GM12878 (cell line): ENCODE measurements around the gene MEIOB. TPM values are rescaled to one million over a fixed set of nuclear protein-coding genes. Genes with fewer than 3 reads are reported as not detected.

Experiments used
- CEBPB ChIP-seq, 2 experiments: fragments of 150-350 bp in 1 of 2; IDR thresholded peaks; 2 replicates each; pipeline ENCODE4 v1.6.1; 2012 to 2014; ENCODE audit warnings: low read depth in 2 of 2, low read length in 2 of 2, borderline replicate concordance in 1 of 2, inconsistent platforms in 1 of 2
- ZNF592 ChIP-seq: fragments of 450-650 bp; IDR thresholded peaks from 2 replicates; pipeline ENCODE4 v1.6.1; 2017; ENCODE audit warnings: mild to moderate bottlenecking, moderate library complexity
- polyA plus RNA-seq, 11 experiments: library from polyadenylated mRNA; depleted of rRNA in 4 of 11; unstranded in 6 of 11; stranded (reverse) in 5 of 11; fragments of >200 nt; fragmentation: Nextera tagmentation in 4 of 11; fragmentation: Illumina TruSeq in 1 of 11; extraction: Ambion mirVana in 4 of 11; extraction: Trizol in 1 of 11; gene quantifications; 1 replicate in 1 of 11; 2 replicates in 10 of 11; pipeline versions ENCODE4 v1.2.1 to v1.2.3, GENCODE V29; 2011 to 2016; ENCODE audit warnings: inconsistent platforms in 2 of 11, missing spikeins in 2 of 11, low read depth in 1 of 11
- total RNA-seq, 4 experiments: library from RNA; depleted of rRNA in 3 of 4; stranded (reverse); fragments of >200 nt in 3 of 4; fragmentation: Illumina TruSeq in 1 of 4; extraction: Trizol in 1 of 4; gene quantifications; 2 replicates each; pipeline versions ENCODE4 v1.2.1 to v1.2.3, GENCODE V29; 2013 to 2021
- TF ChIP-seq, protein P1 (sequence below): IDR thresholded peaks from 2 replicates; pipeline ENCODE4 v1.6.1; 2012; ENCODE audit warnings: low read depth, low read length, improper control_type of control experiment

Gene MEIOB
- total and polyA plus RNA-seq, 10 of the 15 experiments (the other 5 are each of a cell fraction or from before 2014, with no cell fraction given): 0.04 to 0.26 (median 0.09) TPM; not detected in 5

GRCh38 chr16:1826691-1827573 lies 45.0 kb downstream of the MEIOB start, which contains the start of the genes FAHD1 and HAGH (continued):
- no peak for TF ChIP-seq ZNF592
- TF ChIP-seq, protein P1, sequence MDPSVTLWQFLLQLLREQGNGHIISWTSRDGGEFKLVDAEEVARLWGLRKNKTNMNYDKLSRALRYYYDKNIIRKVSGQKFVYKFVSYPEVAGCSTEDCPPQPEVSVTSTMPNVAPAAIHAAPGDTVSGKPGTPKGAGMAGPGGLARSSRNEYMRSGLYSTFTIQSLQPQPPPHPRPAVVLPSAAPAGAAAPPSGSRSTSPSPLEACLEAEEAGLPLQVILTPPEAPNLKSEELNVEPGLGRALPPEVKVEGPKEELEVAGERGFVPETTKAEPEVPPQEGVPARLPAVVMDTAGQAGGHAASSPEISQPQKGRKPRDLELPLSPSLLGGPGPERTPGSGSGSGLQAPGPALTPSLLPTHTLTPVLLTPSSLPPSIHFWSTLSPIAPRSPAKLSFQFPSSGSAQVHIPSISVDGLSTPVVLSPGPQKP: no peak; the same call in 1 of the 2 replicates
- TF ChIP-seq CEBPB (IDR thresholded peaks at IDR 0.05; ENCODE audit: borderline replicate concordance in 1 of 2, low read depth in 2 of 2, low read length in 2 of 2): no peak
